Transverse colon (tissue), 4 donors: ENCODE results near the gene CDC14A. TPM values are rescaled to one million over a fixed set of nuclear protein-coding genes. Genes with fewer than 3 reads are reported as not detected.
A peak's percentile ranks its signal among the peaks of the same experiment; 100 is the strongest.

Experiments used
- DNase-seq: peaks from one replicate; pipeline ENCODE4 v3.0.0-alpha.2; 2019
- H3K27ac ChIP-seq, 4 donors: fragments of 200-600 bp; sonication (generic); 2 replicates each; pipeline ENCODE4 v1.5.1; 2016 to 2018; ENCODE audit warnings: inconsistent platforms in 4 of 4
- H3K27me3 ChIP-seq: fragments of 200-600 bp; sonication (generic); 2 replicates; pipeline ENCODE4 v1.5.1; 2017; ENCODE audit warnings: inconsistent platforms
- H3K36me3 ChIP-seq, 4 donors: fragments of 200-600 bp; sonication (generic); 2 replicates each; pipeline ENCODE4 v1.5.1; 2017 to 2019; ENCODE audit warnings: inconsistent platforms in 4 of 4
- H3K4me1 ChIP-seq, 4 donors: fragments of 200-600 bp; sonication (generic); 2 replicates each; pipeline ENCODE4 v1.5.1; 2017 to 2020; ENCODE audit warnings: inconsistent platforms in 4 of 4
- H3K4me3 ChIP-seq, 4 donors: fragments of 200-600 bp; sonication (generic); 1 replicate in 1 of 4; 2 replicates in 3 of 4; pipeline versions ENCODE4 v1.5.1 to v1.6.1; 2017 to 2019; ENCODE audit warnings: inconsistent platforms in 4 of 4
- H3K9me3 ChIP-seq, 2 donors: fragments of 200-600 bp; sonication (generic); 2 replicates each; pipeline ENCODE4 v1.5.1; 2017 to 2019; ENCODE audit warnings: inconsistent platforms in 2 of 2
- EP300 ChIP-seq: sonication (generic); formaldehyde crosslinking; IDR thresholded peaks from one replicate; pipeline ENCODE4 v1.6.1; 2017; ENCODE audit warnings: antibody characterized with exemption, low read depth
- POLR2A ChIP-seq: fragments of 450-650 bp; IDR thresholded peaks from one replicate; pipeline ENCODE4 v1.6.1; 2016; ENCODE audit warnings: antibody characterized with exemption, mild to moderate bottlenecking, moderate library complexity
- POLR2AphosphoS5 ChIP-seq, 3 donors: sonication (generic); formaldehyde crosslinking; IDR thresholded peaks; one replicate each; pipeline ENCODE4 v1.6.1; 2016; ENCODE audit warnings: antibody characterized with exemption in 3 of 3
- WGBS, 2 donors: methylation state at CpG; one replicate each; pipeline ENCODE4 v1.1.5; 2018; ENCODE audit warnings: low coverage in 1 of 2; 5-methylcytosine and 5-hydroxymethylcytosine counted together
- in situ Hi-C, 4 donors: fragments of 200-750 bp; cut with MboI; loops; one replicate each; pipeline versions ENCODE4 v1.15.0 to v1.15.1; 2017; ENCODE audit warnings: low sequenced_read_pairs in 3 of 4, low pct_ligation_motif_present in 1 of 4, low pct_unique_long_range_greater_than_20kb in 1 of 4
- intact Hi-C: fragments of 100-400 bp; cut with DNase I; formaldehyde crosslinking; loops from one replicate; pipeline ENCODE4 v1.15.1; 2023; ENCODE audit warnings: low total_unique reads
- total RNA-seq, 4 donors: library from RNA; depleted of rRNA; stranded (reverse); fragments of >200 nt; gene quantifications; one replicate each; pipeline ENCODE4 v1.1.0, GENCODE V29; 2016
- TF ChIP-seq, protein P1 (sequence below), 5 experiments: fragments of 200-600 bp in 3 of 5; fragments of 450-650 bp in 2 of 5; sonication (generic) in 3 of 5; IDR thresholded peaks; 1 replicate in 2 of 5; 2 replicates in 3 of 5; pipeline ENCODE4 v1.5.1; 2016 to 2017; ENCODE audit warnings: antibody characterized with exemption in 5 of 5, inconsistent platforms in 3 of 5, mild to moderate bottlenecking in 2 of 5, moderate library complexity in 1 of 5

Gene CDC14A
- total RNA-seq, 4 donors from 2014 or later = 8.0 to 68.6 (median 48.5) TPM

DNA sequence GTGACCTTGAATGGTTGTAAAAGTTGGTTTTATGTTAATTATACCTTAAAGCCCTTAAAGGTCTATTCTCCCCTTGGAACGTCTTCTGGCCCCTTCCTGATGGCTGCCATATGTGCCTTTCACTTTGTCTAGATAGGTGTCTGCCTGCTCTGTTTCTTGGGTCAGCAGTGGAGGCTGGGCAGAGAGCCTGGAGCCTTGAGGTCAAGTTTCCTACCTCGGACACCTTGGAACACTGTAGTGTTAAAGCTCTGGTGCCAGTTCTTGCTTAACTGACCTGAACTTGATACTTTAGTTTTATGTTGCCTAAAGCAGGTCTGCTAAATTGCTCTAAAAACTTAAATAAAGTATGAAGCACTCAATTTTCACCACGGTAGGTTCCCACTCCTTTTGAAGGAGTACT is 86.5 kb downstream of the CDC14A start:
- peaks cover 0 to 36% (median 9%) of the 10 kb centered on the region in 4 donors for H3K4me1 ChIP-seq
- H3K36me3 ChIP-seq = no peaks in the 10 kb centered on the region
- H3K27me3 ChIP-seq = no peaks in the 10 kb centered on the region
- WGBS, 2 donors = 75 to 78% methylated on average over 1 to 3 of the region's 3 CpGs
- H3K4me3 ChIP-seq = no peak overlapping the region
- in situ Hi-C loops (no loop called here), intact Hi-C loops (no loop called here)
- no peaks in the 10 kb centered on the region for H3K9me3 ChIP-seq
- peak overlapping the region; percentile 5 to 65 (median 22) for H3K27ac ChIP-seq
- DNase-seq = no peak
- TF ChIP-seq EP300 (no peak), POLR2AphosphoS5 (IDR thresholded peaks at IDR 0.05) (no peak), POLR2A (no peak)
- TF ChIP-seq, protein P1, sequence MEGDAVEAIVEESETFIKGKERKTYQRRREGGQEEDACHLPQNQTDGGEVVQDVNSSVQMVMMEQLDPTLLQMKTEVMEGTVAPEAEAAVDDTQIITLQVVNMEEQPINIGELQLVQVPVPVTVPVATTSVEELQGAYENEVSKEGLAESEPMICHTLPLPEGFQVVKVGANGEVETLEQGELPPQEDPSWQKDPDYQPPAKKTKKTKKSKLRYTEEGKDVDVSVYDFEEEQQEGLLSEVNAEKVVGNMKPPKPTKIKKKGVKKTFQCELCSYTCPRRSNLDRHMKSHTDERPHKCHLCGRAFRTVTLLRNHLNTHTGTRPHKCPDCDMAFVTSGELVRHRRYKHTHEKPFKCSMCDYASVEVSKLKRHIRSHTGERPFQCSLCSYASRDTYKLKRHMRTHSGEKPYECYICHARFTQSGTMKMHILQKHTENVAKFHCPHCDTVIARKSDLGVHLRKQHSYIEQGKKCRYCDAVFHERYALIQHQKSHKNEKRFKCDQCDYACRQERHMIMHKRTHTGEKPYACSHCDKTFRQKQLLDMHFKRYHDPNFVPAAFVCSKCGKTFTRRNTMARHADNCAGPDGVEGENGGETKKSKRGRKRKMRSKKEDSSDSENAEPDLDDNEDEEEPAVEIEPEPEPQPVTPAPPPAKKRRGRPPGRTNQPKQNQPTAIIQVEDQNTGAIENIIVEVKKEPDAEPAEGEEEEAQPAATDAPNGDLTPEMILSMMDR (IDR thresholded peaks at IDR 0.05) = no peak

DNA sequence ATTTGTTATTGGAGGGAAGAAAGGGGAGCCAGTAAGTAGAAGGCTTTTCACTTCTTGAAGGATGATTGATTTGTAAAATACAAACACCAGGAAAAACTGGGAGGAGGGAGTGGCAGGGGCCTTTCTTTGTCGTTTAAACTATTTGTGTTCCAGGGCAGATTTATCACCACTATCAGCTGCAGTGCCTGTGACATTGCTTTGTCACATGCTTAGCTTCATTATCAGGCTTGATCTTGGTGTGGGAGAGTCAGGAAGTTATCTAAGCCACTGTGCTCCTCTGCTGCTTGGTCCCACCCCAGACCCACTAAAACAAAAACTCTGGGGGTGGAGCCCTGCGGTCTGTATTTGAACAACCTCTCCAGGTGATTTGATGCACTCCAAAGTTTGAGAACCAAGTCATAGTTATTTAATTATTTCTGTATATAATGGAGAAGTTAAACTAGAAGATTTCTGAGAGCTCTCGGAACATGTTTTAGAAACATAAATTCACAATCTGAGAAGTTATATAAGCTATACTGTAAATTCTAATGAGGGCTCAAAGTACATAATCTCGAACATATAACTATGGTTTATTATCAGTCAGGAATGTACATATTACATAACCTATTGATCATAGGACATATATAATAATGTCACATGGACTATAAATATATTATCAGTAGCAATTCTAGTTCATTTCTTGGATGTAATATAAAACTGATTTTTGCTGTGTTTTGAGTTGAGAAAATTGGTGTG is 87.9 kb downstream of the CDC14A start:
- intact Hi-C loops (no loop called here), in situ Hi-C loops (no loop called here)
- no peaks in the 10 kb centered on the region for H3K36me3 ChIP-seq
- H3K27me3 ChIP-seq = no peaks in the 10 kb centered on the region
- DNase-seq = peak; percentile 63
- TF ChIP-seq POLR2AphosphoS5 (IDR thresholded peaks at IDR 0.05) = peak in 1 of 3 donors; percentile 46
- TF ChIP-seq, protein P1 (IDR thresholded peaks at IDR 0.05) = no peak
- peaks cover 0 to 35% (median 6%) of the 10 kb centered on the region in 4 donors for H3K4me1 ChIP-seq
- H3K4me3 ChIP-seq = no peak overlapping the region
- no peaks in the 10 kb centered on the region for H3K9me3 ChIP-seq
- WGBS, 2 donors = 0 to 31% methylated on average over 3 to 4 of the region's 4 CpGs
- peak overlapping the region; percentile 20 to 65 (median 56) for H3K27ac ChIP-seq

DNA sequence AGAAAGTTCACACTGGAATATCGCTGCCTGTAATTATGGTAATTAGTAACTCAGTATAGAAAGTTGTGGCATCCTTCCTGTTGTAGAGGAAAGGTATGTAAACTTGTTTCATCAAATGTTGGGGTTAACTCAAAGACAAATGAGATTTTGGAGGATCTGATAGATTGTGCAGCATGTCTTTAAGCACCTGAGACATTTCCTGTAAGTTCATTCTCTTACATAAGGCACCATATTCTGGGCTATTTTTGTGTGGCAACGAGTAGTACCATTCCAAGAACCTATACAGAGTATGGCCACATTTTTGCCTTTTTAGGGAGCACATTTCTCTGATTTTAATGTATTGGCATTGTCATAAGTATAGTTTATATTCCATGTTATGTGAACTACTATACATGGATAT is 88.8 kb downstream of the CDC14A start:
- 76 to 80% methylated on average over 2 of the region's 2 CpGs for WGBS, 2 donors
- H3K4me1 ChIP-seq = peaks cover 0 to 35% (median 6%) of the 10 kb centered on the region in 4 donors
- no peaks in the 10 kb centered on the region for H3K36me3 ChIP-seq
- peak overlapping the region in 2 of 4 donors; percentile 58 to 65 for H3K27ac ChIP-seq
- DNase-seq = no peak
- no peaks in the 10 kb centered on the region for H3K27me3 ChIP-seq
- H3K9me3 ChIP-seq = no peaks in the 10 kb centered on the region
- in situ Hi-C loops = no loop called here
- TF ChIP-seq, protein P1 (IDR thresholded peaks at IDR 0.05) = no peak
- TF ChIP-seq POLR2A (no peak), POLR2AphosphoS5 (IDR thresholded peaks at IDR 0.05) (no peak), EP300 (no peak)
- intact Hi-C loops = no loop called here
- H3K4me3 ChIP-seq = no peak overlapping the region

DNA sequence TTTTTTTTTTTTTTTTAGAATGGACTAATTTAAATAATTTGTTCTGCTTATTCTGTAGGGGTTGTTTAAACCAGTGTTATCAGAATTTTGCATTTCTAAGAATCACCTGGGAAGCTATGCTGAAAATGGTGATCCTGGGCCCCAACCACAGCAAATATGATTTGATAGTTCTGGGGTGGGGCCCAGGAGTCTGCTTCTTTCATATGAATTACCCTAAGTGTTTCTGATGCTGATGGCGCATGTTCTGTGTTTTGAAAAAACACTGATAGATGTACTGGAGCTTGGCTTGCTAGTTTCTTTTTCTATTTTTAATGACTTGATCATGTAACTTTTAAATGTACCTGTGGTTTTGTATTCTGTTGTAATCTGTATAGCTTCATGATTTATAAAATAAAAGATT is 89.3 kb downstream of the CDC14A start:
- H3K9me3 ChIP-seq = no peaks in the 10 kb centered on the region
- H3K27me3 ChIP-seq = no peaks in the 10 kb centered on the region
- 67 to 93% methylated on average over 1 of the region's 1 CpG for WGBS, 2 donors
- DNase-seq = no peak
- peak overlapping the region in 2 of 4 donors; percentile 58 to 65 for H3K27ac ChIP-seq
- intact Hi-C loops = no loop called here
- in situ Hi-C loops = no loop called here
- no peak overlapping the region for H3K4me3 ChIP-seq
- TF ChIP-seq POLR2A (no peak), EP300 (no peak), POLR2AphosphoS5 (IDR thresholded peaks at IDR 0.05) (no peak)
- TF ChIP-seq, protein P1 (IDR thresholded peaks at IDR 0.05) = no peak
- H3K4me1 ChIP-seq = peaks cover 0 to 35% (median 6%) of the 10 kb centered on the region in 4 donors
- no peaks in the 10 kb centered on the region for H3K36me3 ChIP-seq
